ENCODE results near the gene JADE2.
A peak's percentile ranks its signal among the peaks of the same experiment; 100 is the strongest.
"Not testable (repeated sequence)": the region's sequence is repeated elsewhere in the genome, so short reads cannot be mapped to it uniquely, and the experiment has no call there.

The JADE2 gene

DNA sequence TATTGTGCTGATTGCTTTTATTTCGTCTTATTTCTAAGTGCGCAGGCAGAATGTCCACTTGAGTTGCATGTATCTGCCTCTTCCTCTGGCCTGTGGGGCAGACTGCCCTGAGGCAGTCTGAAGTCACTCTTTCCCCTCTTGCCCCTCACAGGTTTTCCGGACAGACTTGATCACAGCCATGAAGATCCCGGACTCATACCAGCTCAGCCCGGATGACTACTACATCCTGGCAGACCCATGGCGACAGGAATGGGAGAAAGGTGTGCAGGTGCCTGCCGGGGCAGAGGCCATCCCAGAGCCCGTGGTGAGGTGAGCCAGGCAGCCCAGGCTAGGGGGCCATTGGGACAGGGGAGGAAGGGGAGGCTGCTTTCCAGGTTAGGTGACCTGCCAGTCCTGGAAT is 26.4 kb downstream of the JADE2 start:
- no peak for DNase-seq (ENCODE audit: low spot score)

DNA sequence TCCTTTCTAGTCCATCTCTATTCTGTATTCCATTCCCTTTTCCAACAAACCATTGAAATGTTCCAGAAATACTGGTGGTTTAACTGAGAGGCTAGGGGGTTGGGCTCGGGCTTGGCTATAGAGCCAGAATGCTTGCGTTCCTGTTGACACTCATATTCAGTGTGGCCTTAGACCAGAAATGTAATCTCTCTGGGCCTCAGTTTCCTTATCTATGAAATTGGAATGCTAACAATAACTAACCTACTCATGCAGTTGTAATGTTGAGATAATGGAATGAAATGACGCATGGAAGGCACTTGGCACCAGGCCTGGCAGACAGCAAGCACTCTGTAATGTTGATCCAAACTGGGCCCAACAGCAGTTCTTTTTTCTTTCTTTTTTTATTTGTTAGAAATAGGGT is 26.8 kb downstream of the JADE2 start:
- no peak for DNase-seq (ENCODE audit: low spot score)

GRCh38 chr5:134552716-134553115 is 27.2 kb downstream of the JADE2 start:
- DNase-seq (ENCODE audit: low spot score) = not testable (repeated sequence)

GRCh38 chr5:134553821-134554267 is 28.4 kb downstream of the JADE2 start:
- DNase-seq (ENCODE audit: low spot score) = no peak

- DNase-seq (ENCODE audit: low spot score) = peak; percentile 66
Measured at GRCh38 chr5:134554319-134555222, 29.1 kb downstream of the JADE2 start.

- DNase-seq (ENCODE audit: low spot score) = no peak
Measured at GRCh38 chr5:134555223-134555889, 29.9 kb downstream of the JADE2 start.

- DNase-seq (ENCODE audit: low spot score) = peak; percentile 72
Measured at GRCh38 chr5:134555890-134556311, 30.4 kb downstream of the JADE2 start.

DNA sequence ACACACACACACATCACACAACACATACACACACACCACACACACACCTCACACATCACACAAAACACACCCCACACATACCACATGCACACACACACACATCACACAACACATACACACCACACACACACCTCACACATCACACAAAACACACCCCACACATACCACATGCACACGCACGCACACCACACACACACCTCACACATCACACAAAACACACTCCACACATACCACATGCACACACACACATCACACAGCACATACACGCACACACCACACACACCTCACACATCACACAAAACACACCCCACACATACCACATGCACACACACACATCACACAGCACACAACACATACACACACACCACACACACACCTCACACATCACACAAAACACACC is 31.1 kb downstream of the JADE2 start:
- not testable (repeated sequence) for DNase-seq (ENCODE audit: low spot score)

DNA sequence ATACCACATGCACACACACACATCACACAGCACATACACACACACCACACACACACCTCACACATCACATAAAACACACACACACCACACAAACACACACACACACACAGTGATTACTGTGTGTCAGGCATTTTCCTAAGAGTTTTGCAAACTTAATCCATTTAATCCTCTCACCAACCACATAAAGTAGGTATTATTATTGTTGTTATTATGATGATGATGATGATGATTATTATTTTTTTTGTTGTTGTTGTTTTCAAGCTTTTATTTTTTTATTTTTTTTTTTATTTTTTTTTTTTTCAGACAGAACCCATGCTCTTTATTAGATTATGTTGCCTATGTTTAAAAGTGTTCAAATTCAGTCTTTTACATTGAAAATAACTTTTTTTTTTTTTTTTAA is 31.5 kb downstream of the JADE2 start:
- DNase-seq (ENCODE audit: low spot score) = no peak

GRCh38 chr5:134559672-134560071 is 34.2 kb downstream of the JADE2 start:
- no peak for DNase-seq (ENCODE audit: low spot score)

DNA sequence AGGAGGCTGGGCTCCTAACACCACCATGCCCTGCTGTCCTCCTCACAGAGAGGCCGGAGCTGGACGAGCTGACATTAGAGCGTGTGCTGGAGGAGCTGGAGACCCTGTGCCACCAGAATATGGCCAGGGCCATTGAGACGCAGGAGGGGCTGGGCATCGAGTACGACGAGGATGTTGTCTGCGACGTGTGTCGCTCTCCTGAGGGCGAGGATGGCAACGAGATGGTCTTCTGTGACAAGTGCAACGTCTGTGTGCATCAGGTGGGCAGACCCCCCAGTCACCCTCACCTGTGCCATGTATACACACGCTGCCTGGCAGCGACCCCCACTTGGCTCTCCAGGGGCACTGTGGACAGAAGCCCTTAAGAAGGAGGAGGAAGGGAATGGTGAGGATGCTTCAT is 35.2 kb downstream of the JADE2 start:
- no peak for DNase-seq (ENCODE audit: low spot score)

GRCh38 chr5:134561871-134562296 is 36.4 kb downstream of the JADE2 start:
- DNase-seq (ENCODE audit: low spot score) = no peak

DNA sequence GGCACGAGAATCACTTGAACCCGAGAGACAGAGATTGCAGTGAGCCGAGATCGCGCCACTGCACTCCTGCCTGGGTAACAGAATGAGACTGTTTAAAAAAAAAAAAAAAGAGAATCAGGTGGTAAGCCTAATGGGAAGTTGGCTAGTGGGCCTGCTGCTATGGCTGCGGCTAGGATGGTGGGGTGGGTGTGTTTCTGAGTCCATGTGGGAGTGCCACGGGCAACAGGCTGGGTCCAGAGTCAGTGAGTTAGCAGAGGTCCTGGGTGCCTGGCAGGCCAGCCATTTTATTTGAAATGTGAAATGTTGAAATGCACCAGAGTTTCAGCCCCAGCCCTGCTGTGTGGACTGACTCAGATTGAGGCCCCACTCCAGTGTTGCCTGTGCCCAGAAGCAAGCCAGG is 37.8 kb downstream of the JADE2 start:
- no peak for DNase-seq (ENCODE audit: low spot score)

GRCh38 chr5:134563962-134564361 is 38.5 kb downstream of the JADE2 start:
- DNase-seq (ENCODE audit: low spot score) = no peak

- DNase-seq (ENCODE audit: low spot score) = no peak
Measured at GRCh38 chr5:134564396-134564795, 38.9 kb downstream of the JADE2 start.

DNA sequence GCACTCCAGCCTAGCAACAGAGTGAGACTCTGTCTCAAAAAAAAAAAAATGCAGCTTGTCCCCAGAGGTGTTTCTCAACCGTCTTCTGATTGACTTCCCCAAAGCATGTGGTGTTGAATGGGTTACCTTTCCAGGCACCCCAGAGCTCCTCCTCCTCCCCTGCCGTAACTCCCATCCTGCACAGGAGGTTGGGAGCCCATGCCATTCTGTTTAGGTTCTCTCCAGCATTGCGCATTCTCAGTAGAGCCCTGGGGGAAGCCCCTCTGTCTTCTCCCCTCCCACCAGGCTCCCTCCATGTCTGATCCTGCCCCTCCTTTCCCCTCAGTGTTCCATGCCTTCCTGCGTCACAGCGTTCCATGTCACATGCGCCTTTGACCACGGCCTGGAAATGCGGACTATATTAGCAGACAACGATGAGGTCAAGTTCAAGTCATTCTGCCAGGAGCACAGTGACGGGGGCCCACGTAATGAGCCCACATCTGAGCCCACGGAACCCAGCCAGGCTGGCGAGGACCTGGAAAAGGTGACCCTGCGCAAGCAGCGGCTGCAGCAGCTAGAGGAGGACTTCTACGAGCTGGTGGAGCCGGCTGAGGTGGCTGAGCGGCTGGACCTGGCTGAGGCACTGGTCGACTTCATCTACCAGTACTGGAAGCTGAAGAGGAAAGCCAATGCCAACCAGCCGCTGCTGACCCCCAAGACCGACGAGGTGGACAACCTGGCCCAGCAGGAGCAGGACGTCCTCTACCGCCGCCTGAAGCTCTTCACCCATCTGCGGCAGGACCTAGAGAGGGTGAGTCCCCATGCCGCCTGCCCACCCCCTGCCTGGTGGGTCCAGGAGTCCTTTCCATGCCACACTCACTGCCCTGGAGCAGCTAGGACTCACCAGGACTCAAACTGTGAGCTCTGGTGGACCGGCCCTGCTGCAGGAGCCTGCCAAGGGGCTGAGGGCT is 40.6 kb downstream of the JADE2 start:
- no peak for DNase-seq (ENCODE audit: low spot score)

DNA sequence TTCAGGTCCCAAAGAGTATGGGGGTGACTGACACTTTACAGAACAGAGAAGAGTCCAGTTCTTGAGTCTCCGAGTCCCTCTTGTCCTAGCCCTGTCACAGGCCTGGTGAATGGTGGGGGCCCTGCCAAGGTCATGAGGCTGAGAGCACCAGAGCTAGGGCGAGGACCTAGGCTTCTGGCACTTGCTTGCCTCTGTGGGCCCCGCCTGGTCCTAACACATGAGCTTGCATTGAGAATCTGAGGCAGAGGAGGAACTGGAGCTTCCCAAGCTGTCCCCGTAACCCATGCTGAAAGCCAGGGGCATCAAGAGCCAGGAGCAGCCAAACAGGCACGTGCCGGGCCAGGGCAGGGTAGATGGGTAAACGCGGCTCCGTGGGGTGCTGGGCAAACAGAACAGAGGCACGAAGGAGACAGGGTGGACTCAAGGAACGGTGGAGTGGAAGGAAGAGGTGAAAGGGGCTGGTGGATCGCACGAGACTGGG is 41.3 kb downstream of the JADE2 start:
- DNase-seq (ENCODE audit: low spot score) = no peak

DNA sequence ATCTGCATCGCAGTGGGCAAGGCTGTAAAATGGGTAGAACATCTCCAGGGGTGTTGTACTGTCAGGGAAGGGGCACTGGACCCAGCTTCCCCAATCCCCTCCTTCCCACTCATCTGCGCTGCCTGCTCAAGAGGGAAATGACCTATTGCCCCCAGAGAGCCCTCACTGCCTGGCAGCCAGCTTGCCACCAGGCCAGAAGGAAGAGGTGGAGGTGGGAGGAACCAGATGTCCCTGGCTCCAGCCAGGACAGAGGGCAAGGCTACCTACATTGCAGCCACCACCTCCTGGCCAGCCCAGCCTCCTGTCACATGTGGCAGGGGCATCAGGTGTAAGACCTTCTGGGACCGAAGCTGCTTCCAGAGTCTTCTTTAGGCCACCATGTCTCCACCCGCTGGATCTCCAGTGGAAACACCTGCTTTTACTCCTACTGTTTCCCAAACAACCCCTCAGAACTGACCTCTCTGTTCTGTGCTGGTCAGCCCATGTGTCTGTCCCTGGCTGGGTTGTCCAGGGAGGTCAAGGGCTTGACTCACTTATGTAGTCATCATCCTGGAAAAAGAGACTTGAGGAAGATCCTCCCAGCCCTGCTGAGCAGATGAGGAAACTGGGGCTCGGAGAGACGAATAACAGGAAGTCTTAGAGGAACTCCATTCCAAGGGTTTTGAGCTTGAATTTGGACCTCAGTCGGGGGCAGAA is 42.3 kb downstream of the JADE2 start:
- no peak for DNase-seq (ENCODE audit: low spot score)

GRCh38 chr5:134568337-134568700 is 42.8 kb downstream of the JADE2 start:
- DNase-seq (ENCODE audit: low spot score) = no peak

DNA sequence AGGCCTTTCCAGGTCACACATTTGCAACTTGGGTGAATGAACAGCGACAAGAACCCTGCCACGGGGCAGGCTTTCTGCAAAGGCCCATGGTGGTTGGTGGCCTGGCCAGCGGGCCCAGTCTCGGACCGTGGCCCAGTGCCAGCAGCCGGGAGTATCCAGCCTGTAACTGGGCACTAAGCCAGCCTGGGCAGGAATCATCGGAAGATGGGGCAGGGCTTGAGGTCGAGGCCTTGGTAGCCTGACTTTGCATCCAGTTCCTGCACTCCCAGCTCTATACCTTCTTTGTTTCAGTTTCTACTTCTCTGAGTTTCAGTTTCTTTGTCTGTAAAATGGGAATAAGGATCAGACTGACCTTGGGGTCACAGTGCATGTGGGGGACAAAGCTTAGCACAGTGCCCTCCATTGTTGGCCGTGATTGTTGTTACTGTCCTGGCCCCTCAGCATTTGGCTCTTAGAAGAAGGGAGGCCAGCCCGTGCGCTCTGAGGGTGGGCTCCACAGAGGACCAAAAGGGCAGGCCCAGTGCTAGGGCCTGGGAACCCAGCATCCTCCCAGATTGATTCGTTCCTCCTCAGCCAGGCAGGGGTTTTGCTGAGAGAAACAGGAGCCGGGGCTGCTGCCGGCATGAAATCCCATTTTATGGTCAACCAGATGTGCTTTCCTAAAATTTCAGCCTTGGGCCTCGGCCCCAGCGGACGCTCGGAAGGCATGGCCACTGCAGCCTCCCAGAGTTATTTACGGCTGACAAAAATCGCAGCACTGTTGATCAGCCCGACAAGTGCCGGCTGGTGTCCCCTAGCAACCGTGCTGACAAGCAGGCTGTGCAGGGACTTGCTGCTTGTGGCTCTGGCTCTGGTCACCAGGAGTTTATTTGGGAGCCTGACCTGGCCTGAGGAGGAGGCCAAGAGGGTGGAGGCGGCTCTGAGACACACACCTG is 43.6 kb downstream of the JADE2 start:
- DNase-seq (ENCODE audit: low spot score) = no peak
